HL-60 (cell line): ENCODE data around the gene ZNF443.
"Not testable (repeated sequence)": the region's sequence is repeated elsewhere in the genome, so short reads cannot be mapped to it uniquely, and the experiment has no call there.

Experiments used
- CTCF ChIP-seq: IDR thresholded peaks from one replicate; pipeline ENCODE4 v1.5.1; 2011; ENCODE audit warnings: low read length, control low read depth, inconsistent platforms; ENCODE audit not compliant: insufficient read depth
- GABPA ChIP-seq: IDR thresholded peaks from 2 replicates; pipeline ENCODE4 v1.6.1; 2012; ENCODE audit warnings: low read depth
- POLR2AphosphoS5 ChIP-seq: IDR thresholded peaks from 2 replicates; pipeline ENCODE4 v1.6.1; 2012; ENCODE audit warnings: low read depth
- REST ChIP-seq: IDR thresholded peaks from 2 replicates; pipeline ENCODE4 v1.6.1; 2012; ENCODE audit warnings: low read depth; ENCODE audit not compliant: insufficient replicate concordance
- SPI1 ChIP-seq: IDR thresholded peaks from 2 replicates; pipeline ENCODE4 v1.6.1; 2012; ENCODE audit warnings: low read depth, mild to moderate bottlenecking, borderline replicate concordance

GRCh38 chr19:12417273-12417672 lies 23.5 kb downstream of the ZNF443 start:
- TF ChIP-seq CTCF, POLR2AphosphoS5, REST, SPI1, GABPA: not testable (repeated sequence)
